ENCODE measurements around the gene MAP2K5. TPM values are rescaled to one million over a fixed set of nuclear protein-coding genes. Genes with fewer than 3 reads are reported as not detected.

Gene MAP2K5
- total RNA-seq, 4 donors from 2014 or later = 3.6 to 27.1 (median 18.6) TPM

GRCh38 chr15:67590191-67590590 lies 47.7 kb downstream of the MAP2K5 start:
- Histone ChIP-seq H3K36me3 (no peaks in the 10 kb centered on the region), H3K27me3 (no peaks in the 10 kb centered on the region), H3K4me1 (no peaks in the 10 kb centered on the region), H3K9me3 (no peaks in the 10 kb centered on the region), H3K27ac (no peak overlapping the region), H3K4me3 (no peak overlapping the region)
- TF ChIP-seq CTCF (IDR thresholded peaks at IDR 0.05) (no peak), POLR2A (IDR thresholded peaks at IDR 0.05) (no peak)
- no peak for DNase-seq
- intact Hi-C loops (cut with DNase I; ENCODE audit: low total_unique reads) = no loop called here

GRCh38 chr15:67592245-67592644 lies 49.7 kb downstream of the MAP2K5 start:
- TF ChIP-seq POLR2A (IDR thresholded peaks at IDR 0.05) = no peak
- TF ChIP-seq CTCF (IDR thresholded peaks at IDR 0.05) = no peak
- intact Hi-C loops (cut with DNase I; ENCODE audit: low total_unique reads) = no loop called here
- H3K27ac ChIP-seq = no peak overlapping the region
- H3K27me3 ChIP-seq = no peaks in the 10 kb centered on the region
- no peaks in the 10 kb centered on the region for H3K9me3 ChIP-seq
- H3K4me1 ChIP-seq = no peaks in the 10 kb centered on the region
- DNase-seq = no peak
- H3K36me3 ChIP-seq = no peaks in the 10 kb centered on the region
- no peak overlapping the region for H3K4me3 ChIP-seq

GRCh38 chr15:67593562-67593961 lies 51.1 kb downstream of the MAP2K5 start:
- intact Hi-C loops (cut with DNase I; ENCODE audit: low total_unique reads) = no loop called here
- no peaks in the 10 kb centered on the region for H3K36me3 ChIP-seq
- H3K27me3 ChIP-seq = no peaks in the 10 kb centered on the region
- no peak overlapping the region for H3K27ac ChIP-seq
- no peak overlapping the region for H3K4me3 ChIP-seq
- DNase-seq = no peak
- TF ChIP-seq CTCF (IDR thresholded peaks at IDR 0.05) (no peak), POLR2A (IDR thresholded peaks at IDR 0.05) (no peak)
- no peaks in the 10 kb centered on the region for H3K4me1 ChIP-seq
- H3K9me3 ChIP-seq = no peaks in the 10 kb centered on the region

- Histone ChIP-seq H3K4me1 (no peaks in the 10 kb centered on the region), H3K4me3 (no peak overlapping the region)
- TF ChIP-seq POLR2A (IDR thresholded peaks at IDR 0.05) (no peak), CTCF (IDR thresholded peaks at IDR 0.05) (no peak)
These were observed 52.3 kb downstream of the MAP2K5 start for GRCh38 chr15:67594770-67595169.

GRCh38 chr15:67595572-67595971 lies 53.1 kb downstream of the MAP2K5 start:
- TF ChIP-seq POLR2A (IDR thresholded peaks at IDR 0.05) = no peak
- no peak for TF ChIP-seq CTCF (IDR thresholded peaks at IDR 0.05)
- Histone ChIP-seq H3K4me1 (no peaks in the 10 kb centered on the region), H3K9me3 (no peaks in the 10 kb centered on the region), H3K27me3 (no peaks in the 10 kb centered on the region), H3K27ac (no peak overlapping the region), H3K4me3 (no peak overlapping the region), H3K36me3 (no peaks in the 10 kb centered on the region)
- DNase-seq = no peak
- intact Hi-C loops (cut with DNase I; ENCODE audit: low total_unique reads) = no loop called here

More at GRCh38 chr15:67594770-67595169, 52.3 kb downstream of the MAP2K5 start:
- Histone ChIP-seq H3K27me3 (no peaks in the 10 kb centered on the region), H3K36me3 (no peaks in the 10 kb centered on the region), H3K27ac (no peak overlapping the region), H3K9me3 (no peaks in the 10 kb centered on the region)
- intact Hi-C loops (cut with DNase I; ENCODE audit: low total_unique reads) = no loop called here
- DNase-seq = no peak

Measured in uterus (tissue), 4 donors.